HG03378 (cell line): ENCODE results near the gene HNRNPL.
"Not testable (repeated sequence)": the region's sequence is repeated elsewhere in the genome, so short reads cannot be mapped to it uniquely, and the experiment has no call there.

Experiments used
- ATAC-seq: cut with Tn5 transposase; IDR thresholded peaks from one replicate; pipeline ENCODE4 v1.9.1; 2021; ENCODE audit warnings: mild to moderate bottlenecking, moderate library complexity; ENCODE audit not compliant: unreplicated experiment

HNRNPL gene

GRCh38 chr19:38869836-38870607 is 20.2 kb upstream of the HNRNPL start:
- ATAC-seq: peak; percentile 56

- ATAC-seq: no peak
Observed at GRCh38 chr19:38869160-38869835, 19.5 kb upstream of the HNRNPL start.

GRCh38 chr19:38868551-38868950 is 18.8 kb upstream of the HNRNPL start:
- ATAC-seq: no peak

GRCh38 chr19:38867171-38867780 is 17.5 kb upstream of the HNRNPL start:
- no peak for ATAC-seq

- no peak for ATAC-seq
Observed at GRCh38 chr19:38862321-38863059, 12.7 kb upstream of the HNRNPL start.

- no peak for ATAC-seq
Observed at GRCh38 chr19:38861368-38861767, 11.6 kb upstream of the HNRNPL start.

GRCh38 chr19:38859631-38860204 is 9.9 kb upstream of the HNRNPL start:
- not testable (repeated sequence) for ATAC-seq

- no peak for ATAC-seq
Observed at GRCh38 chr19:38856813-38857212, 7.0 kb upstream of the HNRNPL start.

- ATAC-seq: not testable (repeated sequence)
Observed at GRCh38 chr19:38855751-38856150, 6.0 kb upstream of the HNRNPL start.

- ATAC-seq: not testable (repeated sequence)
Observed at GRCh38 chr19:38854961-38855360, 5.2 kb upstream of the HNRNPL start.

GRCh38 chr19:38853214-38853613 is 3.4 kb upstream of the HNRNPL start:
- ATAC-seq: no peak

GRCh38 chr19:38852231-38853044 is 2.7 kb upstream of the HNRNPL start:
- no peak for ATAC-seq

- no peak for ATAC-seq
Observed at GRCh38 chr19:38851622-38852230, 1.9 kb upstream of the HNRNPL start.

- ATAC-seq: no peak
Observed at GRCh38 chr19:38850976-38851621, 1.3 kb upstream of the HNRNPL start.

GRCh38 chr19:38850436-38850975 is 720 bp upstream of the HNRNPL start:
- ATAC-seq: peak; percentile 77

- ATAC-seq: no peak
Observed at GRCh38 chr19:38849147-38849859, 483 bp downstream of the HNRNPL start.

- no peak for ATAC-seq
Observed at GRCh38 chr19:38848299-38849146, 1.3 kb downstream of the HNRNPL start.
